ENCODE data around the gene TMEM254. TPM values are rescaled to one million over a fixed set of nuclear protein-coding genes. Genes with fewer than 3 reads are reported as not detected.
"Not testable (repeated sequence)": the region's sequence is repeated elsewhere in the genome, so short reads cannot be mapped to it uniquely, and the experiment has no call there.

Gene TMEM254
- total RNA-seq, 1 experiment from 2014 or later: 9.1 TPM

DNA sequence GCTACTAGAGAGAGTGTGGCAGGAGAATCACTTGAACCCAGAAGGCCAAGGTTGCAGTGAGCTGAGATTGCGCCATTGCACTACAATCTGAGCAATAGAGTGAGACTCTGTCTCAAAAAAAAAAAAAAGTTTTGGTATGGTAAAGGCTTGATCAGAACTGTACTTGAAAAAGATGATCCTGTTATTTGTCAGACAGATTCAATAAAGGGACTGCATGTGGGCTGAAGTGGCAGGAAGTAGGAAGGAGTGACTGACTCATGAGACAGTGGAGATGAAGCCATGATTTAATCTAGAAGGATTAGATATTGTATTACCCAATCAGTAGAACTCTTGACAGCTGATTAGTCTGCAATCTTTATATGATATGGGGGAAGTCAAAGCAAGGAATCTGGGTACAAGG lies 2.7 kb upstream of the TMEM254 start:
- peak; percentile 23 for DNase-seq (ENCODE audit: low read depth)

DNA sequence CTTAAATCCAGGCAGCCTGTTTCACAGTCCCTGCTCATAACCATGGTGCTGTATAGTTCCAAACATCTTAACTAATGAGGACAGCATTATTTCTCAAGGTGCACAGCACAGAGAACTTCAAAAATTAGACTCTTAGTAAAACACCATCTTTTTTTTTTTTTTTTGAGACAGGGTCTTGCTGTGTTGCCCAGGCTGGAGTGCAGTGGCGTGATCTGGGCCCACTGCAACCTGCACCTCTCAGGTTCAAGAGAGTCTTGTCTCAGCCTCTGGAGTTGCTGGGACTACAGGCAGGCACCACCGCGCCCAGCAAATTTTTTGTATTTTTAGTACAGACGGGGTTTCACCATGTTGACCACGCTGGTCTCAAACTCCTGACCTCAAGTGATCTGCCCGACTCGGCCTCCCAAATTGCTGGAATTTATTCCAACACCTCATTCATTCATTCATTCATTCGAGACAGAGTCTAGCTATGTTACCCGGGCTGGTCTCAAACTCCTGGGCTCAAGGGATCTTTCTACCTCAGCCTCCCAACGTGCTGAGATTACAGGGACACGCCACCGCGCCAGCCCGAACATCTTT lies 507 bp upstream of the TMEM254 start:
- DNase-seq (ENCODE audit: low read depth): no peak

DNA sequence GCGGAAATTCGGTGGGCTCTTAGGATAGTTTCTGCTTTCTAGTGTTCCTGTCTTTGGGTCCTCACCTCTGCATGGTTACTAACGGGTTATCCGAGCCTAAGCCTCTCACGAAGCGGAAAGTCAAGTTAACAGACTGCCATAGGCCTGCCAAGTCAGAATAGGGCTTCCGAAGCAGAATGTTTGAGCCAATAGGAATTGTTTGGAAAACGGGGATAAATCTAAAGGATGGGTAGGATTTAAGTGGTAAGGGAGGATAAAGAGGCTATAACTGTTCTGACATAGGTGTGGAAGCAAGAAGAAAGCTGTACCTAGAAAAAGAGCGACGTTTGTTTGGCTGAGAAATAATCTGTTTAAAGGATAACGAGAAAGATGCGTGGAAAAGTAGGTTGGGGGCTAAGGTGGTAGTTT lies 851 bp downstream of the TMEM254 start:
- no peak for DNase-seq (ENCODE audit: low read depth)

DNA sequence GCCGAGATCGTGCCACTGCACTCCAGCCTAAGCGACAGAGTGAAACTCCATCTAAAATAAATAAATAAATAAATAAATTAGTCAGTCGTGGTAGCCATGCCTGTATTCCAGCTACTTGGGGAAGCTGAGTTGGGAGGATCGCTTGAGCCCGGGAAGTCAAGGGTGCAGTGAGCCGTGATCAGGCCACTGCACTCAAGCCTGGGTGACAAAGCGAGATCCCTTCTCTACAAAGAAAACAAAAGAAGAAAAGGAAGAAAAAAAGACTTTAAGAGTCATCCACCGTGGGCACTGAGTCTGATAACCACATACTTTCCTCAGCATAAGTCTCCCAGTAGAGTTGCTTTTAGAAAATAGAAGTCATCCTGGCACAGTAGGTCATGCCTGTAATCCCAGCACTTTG lies 2.6 kb downstream of the TMEM254 start:
- DNase-seq (ENCODE audit: low read depth): no peak

DNA sequence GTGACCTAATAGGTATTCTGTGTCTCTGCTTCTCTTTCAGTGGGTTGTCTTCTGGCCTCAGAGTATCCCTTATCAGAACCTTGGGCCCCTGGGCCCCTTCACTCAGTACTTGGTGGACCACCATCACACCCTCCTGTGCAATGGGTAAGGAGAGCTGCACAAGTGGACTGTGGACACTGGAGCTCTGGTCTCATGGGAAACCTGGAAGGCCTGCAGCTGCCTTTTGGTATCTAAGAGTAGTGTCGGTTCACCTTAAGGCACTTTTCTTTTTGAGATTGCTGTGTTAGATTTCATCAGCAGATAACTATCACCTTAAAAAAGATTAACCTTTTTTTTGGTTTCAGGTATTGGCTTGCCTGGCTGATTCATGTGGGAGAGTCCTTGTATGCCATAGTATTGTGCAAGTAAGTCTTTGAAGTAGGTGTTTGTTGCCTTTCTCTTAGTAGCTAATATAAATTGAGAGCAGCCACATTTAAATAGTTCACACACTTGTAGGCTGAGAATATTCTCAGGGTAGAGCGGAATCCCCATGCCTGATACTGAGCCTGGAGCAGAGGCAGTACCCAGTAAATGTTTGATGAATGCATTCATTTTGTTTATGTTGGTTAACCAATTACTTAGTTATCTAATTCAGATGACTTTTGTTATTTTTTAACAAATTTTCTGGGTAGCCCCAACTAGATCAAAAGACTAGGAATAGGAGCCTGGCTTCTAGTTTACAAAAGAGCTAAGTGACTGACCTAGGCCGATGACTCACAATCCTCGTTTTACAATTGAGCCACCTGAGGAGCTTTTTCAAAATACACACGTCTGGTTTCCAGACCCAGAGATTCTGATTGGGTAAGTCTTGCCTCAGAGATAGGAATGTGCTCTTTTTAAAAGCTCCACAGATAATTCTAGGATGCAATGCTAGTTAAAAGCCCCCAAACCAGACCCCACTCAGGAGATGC lies 3.6 kb downstream of the TMEM254 start:
- no peak for DNase-seq (ENCODE audit: low read depth)

DNA sequence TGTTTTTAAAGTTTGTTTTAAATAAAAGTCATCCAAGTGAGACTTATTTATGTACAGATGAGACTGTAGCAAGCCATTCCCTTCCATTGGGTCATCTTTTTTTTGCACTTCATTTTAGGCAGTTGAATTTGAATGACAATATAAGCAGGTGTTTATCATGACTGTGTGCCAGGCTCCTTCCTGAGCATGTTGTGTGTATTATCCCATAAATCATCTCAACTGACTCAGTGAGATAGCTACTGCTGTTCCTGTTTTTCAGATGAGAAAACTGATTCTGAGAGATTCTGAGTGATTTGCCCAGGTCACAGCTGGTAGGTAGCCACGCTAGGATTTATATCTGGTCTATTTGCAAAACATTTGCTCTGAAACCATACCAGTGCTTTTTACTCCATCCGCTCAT lies 11.7 kb downstream of the TMEM254 start:
- peak; percentile 33 for DNase-seq (ENCODE audit: low read depth)

DNA sequence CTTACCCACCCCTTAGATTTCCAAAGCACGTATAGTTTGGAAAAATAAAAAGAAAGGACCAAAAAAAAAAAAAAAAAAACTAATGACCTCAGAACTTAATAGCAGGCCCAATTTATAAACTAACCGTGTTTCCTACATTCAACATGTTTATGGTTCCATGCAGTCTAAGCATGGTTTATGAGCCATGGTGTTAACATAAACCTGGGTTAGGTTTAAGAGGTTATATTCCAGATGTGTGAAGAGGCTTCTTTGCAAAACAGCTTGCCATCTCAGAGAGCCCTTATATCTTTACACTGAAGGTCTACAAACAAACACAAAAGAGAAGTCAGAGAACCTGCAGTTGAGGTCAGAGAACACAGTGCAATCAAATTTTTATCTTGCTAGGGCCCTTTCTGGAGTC lies 15.8 kb downstream of the TMEM254 start:
- DNase-seq (ENCODE audit: low read depth): no peak

DNA sequence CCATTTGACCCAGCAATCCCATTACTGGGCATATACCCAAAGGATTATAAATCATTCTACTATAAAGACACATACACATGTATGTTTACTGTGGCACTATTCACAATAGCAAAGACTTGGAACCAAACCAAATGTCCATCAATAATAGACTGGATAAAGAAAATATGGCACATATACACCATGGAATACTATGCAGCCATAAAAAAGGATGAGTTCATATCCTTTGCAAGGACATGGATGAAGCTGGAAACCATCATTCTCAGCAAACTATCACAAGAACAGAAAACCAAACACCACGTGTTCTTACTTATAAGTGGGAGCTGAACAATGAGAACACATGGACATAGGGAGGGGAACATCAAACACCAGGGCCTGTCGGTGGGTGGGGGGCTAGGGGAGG lies 19.8 kb downstream of the TMEM254 start:
- not testable (repeated sequence) for DNase-seq (ENCODE audit: low read depth)

DNA sequence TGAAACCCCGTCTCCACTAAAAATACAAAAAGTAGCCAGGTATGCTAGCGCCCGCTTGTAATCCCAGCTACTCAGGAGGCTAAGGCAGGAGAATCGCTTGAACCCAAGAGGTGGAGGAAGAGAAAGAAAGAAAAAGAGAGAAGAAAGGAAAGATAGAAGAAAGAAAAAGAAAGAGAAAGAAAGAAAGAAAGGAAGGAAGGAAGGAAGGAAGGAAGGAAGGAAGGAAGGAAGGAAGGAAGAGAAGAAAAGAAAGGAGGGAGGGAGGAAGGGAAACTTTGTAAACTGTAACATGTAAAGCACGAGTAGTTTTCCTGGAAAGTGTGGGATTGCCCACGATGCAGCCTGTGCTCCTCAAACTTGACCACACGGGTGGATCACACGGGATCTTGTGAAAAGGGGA lies 20.8 kb downstream of the TMEM254 start:
- DNase-seq (ENCODE audit: low read depth): not testable (repeated sequence)

DNA sequence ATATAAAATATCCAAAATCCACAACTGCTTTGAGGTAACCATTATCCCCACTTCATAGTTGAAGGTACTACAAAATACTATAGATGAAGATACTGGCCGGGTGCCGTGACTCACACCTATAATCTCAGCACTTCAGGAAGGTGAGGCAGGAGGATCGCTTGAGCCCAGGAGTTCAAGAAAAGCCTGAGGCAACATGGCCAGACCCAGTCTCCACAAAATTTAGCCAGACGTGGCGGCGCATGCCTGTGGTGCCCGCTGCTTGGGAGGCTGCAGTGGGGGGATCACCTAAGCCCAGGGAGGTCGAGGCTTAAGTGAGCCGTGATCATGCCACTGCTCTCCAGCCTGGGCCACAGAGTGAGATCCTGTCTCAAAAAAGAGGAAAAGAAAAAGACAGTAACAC lies 21.7 kb downstream of the TMEM254 start:
- DNase-seq (ENCODE audit: low read depth): no peak

DNA sequence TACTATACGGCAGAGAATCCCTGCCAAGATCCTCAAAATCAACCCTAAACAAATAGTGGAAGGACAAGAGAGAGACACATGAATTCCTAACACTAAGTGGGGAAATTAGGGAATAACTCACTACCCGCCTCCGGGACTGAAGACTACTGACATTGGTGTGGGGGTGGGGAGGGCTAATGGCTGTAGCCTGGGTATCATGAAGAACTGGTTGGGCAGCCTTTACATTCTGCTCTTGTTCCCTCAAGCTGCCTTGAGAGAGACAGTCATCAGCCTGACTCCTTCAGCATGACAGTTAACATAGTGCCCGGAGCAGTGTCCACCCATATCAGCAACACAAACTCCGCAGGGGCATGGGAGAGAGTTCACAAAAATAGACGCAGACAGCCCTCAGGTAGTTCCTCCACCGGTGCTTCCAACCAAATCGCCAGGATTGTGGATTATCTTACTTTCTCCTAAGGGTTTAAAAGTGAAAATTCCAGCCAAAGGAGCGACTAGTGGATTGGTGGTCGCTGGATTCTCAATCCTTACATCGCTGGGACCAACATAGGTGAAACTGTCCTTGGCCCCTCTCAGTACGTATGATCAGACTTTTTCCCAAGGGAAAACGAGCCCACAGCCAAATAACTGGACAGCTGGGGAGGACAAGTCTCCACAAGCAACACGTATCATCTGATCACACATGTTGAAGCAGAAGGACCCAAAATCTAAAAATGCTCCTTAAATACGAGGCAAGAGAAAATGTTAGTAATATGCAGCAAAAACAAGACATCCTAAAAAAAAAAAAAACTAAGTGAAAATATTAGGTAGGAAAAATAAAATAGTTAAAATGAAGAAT lies 22.6 kb downstream of the TMEM254 start:
- no peak for DNase-seq (ENCODE audit: low read depth)

DNA sequence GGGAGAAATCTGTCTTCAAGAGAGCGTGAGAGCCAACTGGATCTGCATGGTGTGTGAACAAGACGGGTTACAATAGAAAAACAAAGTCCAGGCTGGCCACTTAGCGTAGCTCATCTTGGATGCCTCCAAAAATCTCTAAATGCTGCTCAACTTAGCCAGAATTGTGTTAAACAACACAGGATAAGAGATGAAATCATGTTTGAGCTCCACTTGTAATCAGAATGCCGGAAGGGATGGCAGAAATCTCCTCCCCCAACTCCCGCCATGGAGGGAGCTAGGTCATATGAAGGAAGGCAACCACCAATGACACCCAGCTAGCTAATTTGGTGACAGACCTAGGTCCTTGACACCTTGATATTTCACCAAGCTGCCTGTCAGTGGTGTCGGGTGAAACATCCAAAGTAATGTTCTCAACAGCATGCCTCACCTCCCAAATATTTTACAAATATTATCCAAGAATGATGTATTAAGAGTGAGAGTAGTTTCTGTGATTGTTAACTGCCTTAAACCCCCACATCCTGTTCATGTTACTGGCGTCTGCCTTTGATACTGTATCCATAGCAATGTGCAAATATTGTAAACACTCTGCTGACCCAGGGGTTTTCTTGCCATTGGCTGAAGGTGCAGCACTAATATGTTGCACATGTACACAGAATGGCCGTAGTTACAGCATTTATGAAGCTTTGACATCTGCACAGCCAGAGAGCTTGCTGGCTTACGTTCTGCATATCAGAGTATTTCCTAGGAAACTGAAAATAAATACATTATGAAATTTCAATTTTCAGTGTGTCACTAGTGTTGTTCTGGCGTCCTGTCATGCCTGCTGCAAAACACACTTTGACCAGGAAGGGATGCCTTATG lies 25.8 kb downstream of the TMEM254 start:
- DNase-seq (ENCODE audit: low read depth): peak; percentile 17

DNA sequence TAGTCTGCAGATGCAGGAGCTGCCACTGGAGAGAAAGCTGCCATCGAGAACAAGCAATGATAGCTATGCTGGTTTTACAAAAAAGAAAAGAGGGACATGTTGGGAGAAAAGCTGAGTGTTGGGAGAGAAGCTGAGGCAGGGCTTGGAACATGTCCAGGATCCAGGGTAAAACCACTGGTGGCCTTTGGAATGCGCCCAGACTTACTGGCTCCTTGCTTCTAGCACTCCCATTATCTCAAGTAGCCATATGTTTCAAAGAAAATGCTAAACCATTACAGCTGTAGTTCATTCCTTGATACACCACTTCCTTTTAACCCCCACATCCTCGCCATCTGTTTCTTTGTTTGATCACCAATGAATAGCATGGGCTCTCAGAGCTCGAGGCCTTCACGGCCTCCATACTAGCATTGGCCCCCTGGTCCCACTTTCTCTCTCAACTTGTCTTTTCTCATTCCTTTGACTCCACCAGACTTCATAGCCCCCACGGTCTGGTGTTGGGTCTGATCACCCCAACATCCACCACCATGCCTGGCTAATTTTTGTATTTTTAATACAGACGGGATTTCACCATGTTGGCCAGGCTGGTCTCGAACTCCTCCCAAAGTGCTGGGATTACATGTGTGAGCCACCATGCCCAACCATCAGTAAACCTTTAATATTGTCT lies 30.2 kb downstream of the TMEM254 start:
- no peak for DNase-seq (ENCODE audit: low read depth)

DNA sequence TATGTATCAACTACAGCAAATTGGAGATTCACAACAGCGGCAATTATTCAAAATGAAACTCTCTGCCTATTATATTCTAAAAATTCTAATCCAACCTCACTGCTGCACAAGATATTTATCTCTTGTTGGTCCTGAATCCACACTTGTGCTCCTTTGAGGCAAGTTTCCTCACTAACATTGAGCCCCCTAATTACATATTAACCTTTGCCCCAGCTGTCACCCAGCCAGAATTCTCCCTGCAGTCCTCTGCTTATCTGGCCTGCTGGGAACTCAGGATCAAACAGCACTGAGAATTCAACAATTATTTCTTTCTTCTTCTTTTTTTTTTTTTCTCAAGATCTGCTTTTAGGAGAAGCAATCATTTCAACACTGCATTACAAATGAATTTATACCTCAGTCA lies 32.5 kb downstream of the TMEM254 start:
- no peak for DNase-seq (ENCODE audit: low read depth)

DNA sequence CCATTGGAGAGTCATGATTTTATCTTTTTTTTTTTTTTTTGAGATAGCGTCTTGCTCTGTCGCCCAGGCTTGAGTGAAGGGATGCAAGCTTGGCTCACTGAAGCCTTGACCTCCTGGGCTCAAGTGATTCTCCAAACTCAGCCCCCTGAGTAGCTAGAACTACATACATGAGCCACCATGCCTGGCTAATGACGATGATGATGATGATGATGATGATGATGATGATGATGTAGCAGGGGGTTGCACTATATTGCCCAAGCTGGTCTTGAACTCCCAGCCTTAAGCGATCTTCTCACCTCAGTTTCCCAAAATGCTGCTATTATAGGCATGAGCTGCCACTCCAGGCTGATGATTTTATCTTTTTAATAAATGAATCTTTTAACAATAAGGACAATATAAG lies 40.2 kb downstream of the TMEM254 start:
- no peak for DNase-seq (ENCODE audit: low read depth)

DNA sequence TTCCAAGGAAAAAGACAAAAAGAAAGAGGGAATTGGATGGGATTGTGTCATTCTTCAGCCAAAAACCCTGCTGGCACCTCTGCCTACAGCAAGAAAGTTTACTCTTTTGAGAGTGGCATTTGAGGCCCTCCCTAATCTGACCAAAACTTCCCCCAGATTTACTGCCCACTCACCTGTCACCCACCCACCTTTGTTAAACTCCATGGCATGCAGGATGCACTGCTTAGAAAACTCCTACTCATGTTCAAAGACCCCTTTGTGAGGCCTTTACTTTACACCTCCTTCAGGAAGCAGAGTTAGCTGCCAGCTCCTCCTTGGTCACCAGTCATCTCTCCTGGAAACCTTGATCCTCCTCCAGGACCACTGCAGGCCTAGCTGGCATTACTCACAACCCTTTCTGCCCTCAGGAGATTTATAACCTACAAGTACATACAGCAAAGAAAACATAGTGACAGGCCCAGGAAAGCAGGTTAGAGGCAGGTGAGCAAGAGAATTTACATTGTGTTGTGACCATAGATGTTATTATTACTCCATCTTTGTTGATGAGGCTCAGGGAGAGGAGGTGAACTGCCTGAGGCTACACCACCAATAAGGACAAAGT lies 43.7 kb downstream of the TMEM254 start:
- no peak for DNase-seq (ENCODE audit: low read depth)

DNA sequence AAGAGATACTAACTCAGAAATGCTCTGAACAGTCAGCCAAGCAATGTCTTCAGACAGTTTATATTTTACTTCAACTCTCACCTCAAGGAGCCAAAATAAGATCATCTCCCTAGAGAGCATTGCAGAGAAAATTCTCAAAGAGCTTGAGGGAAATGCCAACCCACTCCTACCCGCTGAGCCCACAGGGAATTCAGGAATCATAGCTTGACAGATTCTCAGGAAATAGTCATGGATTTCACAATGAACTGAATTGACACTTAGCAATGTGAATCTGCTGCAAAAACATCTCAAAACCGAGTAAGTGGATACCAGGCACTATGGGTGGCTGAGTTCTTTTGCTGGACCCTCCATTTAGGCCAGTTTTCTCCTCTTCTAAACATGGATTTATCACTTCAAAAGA lies 44.3 kb downstream of the TMEM254 start:
- peak; percentile 29 for DNase-seq (ENCODE audit: low read depth)

DNA sequence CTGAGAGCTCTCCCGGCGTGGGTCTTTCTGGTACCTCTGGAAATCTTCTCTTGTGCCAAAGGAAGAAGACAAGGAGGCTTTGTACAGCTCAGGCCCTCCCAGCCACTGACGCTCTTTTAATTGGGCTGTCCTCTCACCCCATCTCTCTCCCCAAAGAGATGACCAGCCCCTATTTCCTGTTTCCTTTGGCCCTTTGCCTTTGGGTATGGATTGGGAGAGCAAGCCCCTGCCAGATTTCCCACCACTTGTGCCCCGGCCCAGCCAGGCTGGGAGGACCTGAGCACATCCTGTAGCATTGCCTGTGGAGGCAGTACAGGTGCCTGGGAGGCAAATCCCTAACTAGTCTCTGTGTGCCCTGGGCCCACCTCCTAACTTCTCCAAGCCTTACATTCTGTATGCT lies 48.4 kb downstream of the TMEM254 start:
- no peak for DNase-seq (ENCODE audit: low read depth)

DNA sequence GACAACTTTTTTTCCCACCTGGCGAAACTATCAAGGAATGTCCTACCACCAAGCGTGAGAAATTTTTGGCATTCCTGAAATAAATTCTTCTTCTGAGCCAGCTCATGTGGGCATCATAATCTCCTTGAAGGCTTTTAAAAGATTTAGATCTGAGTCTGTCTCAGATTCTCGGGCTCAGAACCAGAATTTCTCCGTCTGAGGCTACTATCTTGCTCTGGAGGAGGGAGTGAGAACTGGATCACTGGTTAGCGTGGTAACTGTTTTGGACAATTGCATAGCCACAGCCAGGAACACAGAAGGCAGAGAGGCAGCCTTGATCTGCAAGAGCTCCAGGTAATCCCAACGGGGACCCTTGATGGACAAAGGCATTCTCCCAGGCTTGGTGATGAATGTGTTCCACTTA lies 53.0 kb downstream of the TMEM254 start:
- DNase-seq (ENCODE audit: low read depth): no peak

Measured in LHCN-M2 (cell line).